Stimulated activated CD8-positive, alpha-beta memory T cell treated with anti-CD3 and anti-CD28 coated beads, Interleukin-15, amount 100 ng/mL, for 4 hours (primary cell): Measurements from ENCODE around the gene TGFBR3L.
"Not testable (repeated sequence)": the region's sequence is repeated elsewhere in the genome, so short reads cannot be mapped to it uniquely, and the experiment has no call there.

Source experiments
- DNase-seq, 2 donors: peaks; one replicate each; pipeline ENCODE4 v3.0.0-alpha.2; 2020; ENCODE audit warnings: low read depth in 2 of 2

Gene TGFBR3L

GRCh38 chr19:7928334-7928706, 13.7 kb downstream of the TGFBR3L start:
- DNase-seq, result no peak

- DNase-seq, result no peak
These were observed 14.4 kb downstream of the TGFBR3L start for GRCh38 chr19:7928741-7929701.

- not testable (repeated sequence) for DNase-seq
These were observed 15.4 kb downstream of the TGFBR3L start for GRCh38 chr19:7930030-7930429.

- DNase-seq, result no peak
These were observed 16.1 kb downstream of the TGFBR3L start for GRCh38 chr19:7930765-7931164.

GRCh38 chr19:7931221-7932061, 16.8 kb downstream of the TGFBR3L start:
- no peak for DNase-seq

DNA sequence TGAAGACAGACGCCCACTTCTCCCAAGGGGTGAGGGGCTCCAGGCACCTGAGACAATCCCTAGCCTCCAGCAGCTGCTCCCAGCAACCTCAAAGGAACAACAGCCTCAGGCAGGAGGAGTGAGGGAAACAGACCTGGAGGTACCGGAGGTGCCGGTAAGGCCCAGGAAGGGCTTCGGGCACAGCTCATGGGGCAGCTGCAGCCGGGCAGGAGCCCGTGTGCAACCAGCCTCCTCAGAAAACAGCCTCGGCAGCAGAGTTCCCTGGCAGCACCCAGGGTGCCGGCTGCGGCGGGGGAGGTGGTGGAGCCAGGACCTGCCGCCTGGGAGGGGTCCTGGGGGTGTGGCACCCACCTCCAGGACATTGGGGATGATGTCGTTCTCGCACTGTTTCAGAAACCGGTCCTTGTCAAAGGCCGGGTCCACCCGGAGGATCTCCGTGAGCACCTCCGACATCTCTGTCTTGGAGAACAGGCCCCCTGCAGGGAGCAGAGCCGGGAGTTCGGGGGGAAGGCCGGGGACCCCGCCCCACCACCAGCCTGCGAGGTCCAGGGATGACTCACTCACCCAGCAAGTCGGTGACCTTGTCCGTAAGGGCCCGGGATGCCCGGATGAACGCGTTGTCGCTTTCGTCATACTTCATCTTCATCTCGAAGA, 17.8 kb downstream of the TGFBR3L start:
- no peak for DNase-seq

DNA sequence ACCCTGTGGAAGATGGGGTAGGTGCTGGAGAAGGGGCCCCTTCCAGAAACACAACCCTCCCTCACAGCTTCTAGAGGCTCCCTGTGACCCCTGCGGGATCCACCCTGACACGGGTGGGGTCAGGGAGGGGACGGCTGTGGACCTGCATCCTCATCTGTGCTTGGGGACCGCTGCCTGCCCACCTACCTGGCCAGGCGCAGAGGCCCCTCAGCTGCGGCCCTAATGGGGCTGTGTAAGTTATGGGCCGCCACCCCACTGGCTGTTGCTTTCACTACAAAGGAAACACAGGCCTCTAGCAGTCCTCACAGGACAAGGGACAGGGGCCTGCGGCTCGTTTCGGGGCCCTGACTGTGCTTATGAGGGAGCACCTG, 18.3 kb downstream of the TGFBR3L start:
- DNase-seq, result no peak

DNA sequence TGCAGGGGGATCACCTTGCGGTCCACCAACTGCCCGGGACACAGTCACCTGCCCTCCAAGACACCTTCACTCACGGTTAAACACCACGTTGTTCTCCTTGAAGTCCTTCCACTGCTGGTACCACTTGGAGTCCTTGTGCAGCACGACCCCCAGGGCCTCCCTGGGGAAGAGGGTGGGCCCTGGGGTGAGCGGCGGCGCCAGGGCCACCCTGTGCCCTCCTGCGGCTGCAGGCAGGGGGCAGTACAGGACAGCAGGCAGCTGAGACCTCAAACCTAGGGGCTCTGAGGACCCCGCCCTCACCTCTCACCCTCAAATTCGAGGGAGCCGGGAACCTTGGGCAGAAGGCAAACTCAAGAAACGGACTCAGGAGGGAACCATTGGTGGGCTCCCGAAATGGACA, 18.8 kb downstream of the TGFBR3L start:
- no peak for DNase-seq

DNA sequence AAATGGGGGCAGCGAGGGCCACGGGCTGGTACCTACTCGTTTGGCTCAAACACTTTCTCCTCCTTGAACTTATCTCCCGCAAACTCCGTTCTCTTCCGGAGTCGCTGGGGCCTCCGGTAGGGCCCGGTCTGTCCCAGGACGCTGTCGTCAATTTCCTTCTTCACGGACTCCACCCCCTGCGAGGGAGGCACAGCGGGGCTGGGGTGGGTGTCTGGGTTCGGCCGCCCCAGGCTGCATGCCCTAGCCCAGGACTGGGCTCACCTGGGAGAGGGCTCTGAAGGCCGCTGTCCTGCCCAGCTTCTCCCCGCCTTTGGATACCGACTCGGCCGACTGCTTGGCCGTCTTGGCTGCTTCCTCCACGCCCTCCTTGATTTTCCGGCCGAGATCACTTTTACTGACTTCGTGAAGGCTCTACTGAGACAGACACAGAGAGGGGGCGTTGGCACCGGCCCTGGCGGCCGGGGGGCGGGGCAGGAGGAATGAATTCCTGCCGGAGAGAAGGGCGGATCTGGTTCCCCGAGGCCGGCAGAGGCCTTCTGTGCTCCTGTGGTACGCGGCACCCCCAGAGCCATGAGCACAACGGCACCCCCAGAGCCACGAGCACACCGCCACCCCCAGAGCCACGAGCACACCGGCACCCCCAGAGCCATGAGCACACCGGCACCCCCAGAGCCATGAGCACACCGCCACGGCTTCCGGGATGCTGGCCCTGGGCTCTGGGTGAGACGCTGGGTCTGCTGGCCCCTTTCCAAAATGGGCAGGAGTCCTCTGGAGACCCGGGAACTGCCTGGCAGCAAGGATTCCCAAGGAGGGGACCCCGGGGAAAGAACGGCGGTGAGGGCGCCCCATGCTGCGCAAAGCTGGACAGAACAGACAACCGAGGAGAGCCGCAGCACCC, 19.4 kb downstream of the TGFBR3L start:
- no peak for DNase-seq

GRCh38 chr19:7934766-7935165, 20.1 kb downstream of the TGFBR3L start:
- DNase-seq, result no peak

GRCh38 chr19:7940841-7941240, 26.2 kb downstream of the TGFBR3L start:
- no peak for DNase-seq

DNA sequence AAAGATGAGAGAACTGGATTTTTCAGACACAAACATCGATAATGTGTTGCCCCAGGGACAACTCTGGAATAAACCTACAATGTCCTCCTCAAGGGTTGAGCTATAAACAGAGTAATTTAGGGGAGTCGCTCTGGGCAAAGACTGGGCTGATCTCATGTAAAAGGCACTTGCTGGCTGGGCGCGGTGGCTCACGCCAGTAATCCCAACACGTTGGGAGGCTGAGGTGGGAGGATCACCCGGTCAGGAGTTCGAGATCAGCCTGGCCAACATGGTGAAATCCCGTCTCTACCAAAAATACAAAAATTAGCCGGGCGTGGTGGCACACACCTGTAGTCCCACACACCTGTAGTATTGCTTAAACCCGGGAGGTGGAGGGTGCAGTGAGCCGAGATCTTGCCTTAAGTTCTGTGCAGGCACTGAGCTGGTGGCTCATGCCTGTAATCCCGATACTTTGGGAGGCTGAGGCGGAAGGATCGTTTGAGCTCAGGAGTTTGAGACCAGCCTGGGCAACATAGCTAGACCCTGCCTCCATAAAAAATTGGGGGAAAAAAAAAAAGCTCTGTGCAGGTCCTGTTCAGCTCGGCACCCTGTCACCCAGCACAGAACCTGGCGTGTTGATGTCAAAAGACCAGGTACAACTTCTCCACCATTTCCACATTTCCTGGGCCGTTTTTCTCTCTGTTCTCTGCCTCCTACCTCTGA, 27.4 kb downstream of the TGFBR3L start:
- no peak for DNase-seq

- no peak for DNase-seq
These were observed 28.4 kb downstream of the TGFBR3L start for GRCh38 chr19:7942981-7943443.

DNA sequence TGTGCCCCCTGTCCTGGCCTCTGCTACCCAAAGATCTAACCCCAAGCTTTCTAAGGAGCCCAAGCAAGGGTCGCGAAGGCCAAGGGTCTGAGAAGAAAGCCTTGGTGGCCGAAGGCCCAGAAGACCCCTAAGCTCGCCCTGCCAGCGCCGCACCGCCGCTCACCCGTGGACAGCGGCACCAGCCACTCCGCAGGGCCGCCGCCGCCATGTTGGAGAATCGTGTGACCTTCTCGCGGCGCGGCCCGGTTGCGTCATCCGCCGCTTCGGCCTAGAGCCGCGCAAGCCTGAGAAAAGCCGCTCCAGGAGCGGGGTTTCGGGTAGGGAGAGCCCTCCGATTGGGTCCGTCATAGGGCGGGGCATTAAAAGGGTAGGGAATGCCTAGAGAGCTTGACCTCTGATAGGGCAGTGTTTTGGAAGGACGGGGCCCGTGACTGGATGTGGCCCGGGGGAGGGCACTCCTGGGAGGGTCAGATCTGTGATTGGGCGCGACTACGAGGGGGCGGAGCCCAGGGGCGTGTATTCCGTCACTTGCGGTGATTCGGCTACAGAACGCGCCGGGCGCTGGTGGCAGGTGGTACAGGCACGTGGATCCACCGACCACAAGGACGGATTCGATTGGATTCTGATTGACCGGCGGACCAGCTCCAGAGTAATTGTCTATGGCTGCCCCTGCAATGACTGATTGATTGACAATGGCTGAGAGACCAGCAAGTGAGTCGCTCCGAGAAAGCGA, 29.0 kb downstream of the TGFBR3L start, which contains the start of gene TIMM44:
Gene TIMM44 (minus strand): TSS at position 223 of the 733 bp plus-strand sequence. CDS start 15 bp downstream, at position 208.
- peak; percentile 97 to 99 for DNase-seq

- peak; percentile 61 to 68 for DNase-seq
These were observed 29.6 kb downstream of the TGFBR3L start for GRCh38 chr19:7944177-7944761.

DNA sequence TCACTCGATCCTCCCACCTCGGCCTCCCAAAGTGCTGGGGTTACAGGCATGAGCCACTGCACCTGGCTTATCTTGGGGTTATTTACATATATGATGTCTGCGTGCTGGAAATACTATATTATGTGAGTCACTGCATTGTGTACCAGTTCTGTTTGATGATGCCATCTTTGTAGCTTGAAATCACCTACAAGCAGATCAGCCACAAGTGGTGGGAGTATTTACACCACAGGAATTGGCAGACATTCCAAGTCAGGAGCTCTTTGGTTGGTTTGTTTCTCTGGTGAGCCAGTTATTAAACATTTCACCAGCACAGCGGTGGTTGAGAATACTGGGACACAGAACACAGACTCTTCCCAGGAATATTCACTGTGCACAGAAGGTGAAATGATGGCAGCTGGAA, 33.3 kb downstream of the TGFBR3L start:
- no peak for DNase-seq

DNA sequence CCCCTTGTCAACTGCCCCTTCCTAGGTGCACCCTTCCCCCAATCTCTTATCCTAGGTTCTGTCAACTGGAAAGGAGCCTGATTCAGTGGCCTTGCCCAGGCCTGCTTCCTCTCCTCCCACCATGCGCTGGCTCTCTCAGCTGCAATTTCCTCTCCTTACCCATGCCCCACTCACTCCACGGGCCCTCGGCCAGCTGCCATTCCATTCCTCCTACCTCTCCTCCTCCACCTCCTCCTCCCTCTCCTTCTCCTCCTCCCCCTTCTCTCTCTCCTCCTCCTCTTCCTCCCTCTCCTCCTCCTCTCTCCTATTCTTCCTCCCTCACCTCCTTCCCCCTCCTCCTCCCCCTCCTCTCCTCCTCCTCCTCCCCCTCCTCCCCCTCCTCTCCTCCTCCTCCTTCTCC, 38.4 kb downstream of the TGFBR3L start:
- no peak for DNase-seq

- DNase-seq, result no peak
These were observed 38.9 kb downstream of the TGFBR3L start for GRCh38 chr19:7953576-7953975.

DNA sequence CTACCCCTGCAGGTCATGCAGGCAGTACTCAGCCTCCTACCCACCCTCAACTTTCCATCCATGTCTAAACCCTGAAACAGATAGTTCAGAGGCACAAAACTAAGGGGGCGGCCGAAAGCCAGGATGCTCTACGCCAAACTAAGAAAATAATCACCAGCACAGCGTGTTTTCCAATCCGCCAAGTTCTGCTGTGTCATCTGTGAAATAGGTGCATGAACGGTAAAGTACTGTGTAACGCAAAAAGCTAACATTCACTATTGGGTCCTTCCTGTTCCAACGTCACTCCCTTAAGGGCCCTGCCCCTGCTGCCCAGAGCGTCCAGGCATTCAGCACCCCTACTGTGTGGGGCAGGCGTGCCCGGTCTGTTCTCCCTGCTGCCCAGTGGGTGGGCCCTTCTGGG, 41.1 kb downstream of the TGFBR3L start:
- no peak for DNase-seq
